ENCODE data around the gene HGS. TPM values are rescaled to one million over a fixed set of nuclear protein-coding genes. Genes with fewer than 3 reads are reported as not detected.

Gene HGS
- total RNA-seq, 4 donors from 2014 or later = 91.0 to 181 (median 107) TPM

DNA sequence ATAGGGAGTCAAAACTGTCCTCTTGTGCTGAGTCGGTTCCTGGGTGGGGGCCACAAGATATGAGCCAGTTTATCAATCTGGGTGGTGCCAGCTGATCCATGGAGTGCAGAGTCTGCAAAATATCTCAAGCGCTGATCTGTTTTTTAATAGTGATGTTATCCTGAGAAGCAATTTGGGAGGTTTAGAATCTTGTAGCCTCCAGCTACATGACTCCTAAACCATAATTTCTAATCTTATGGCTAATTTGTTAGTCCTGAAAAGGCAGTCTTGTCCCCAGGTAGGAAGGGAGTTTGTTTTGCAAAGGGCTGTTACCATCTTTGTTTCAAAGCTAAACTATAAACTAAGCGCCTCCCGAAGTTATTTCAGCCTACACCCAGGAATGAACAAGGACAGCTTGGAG, 45.1 kb upstream of the HGS start:
- no peaks in the 10 kb centered on the region for H3K36me3 ChIP-seq
- no peaks in the 10 kb centered on the region for H3K27me3 ChIP-seq
- no peak overlapping the region for H3K4me3 ChIP-seq
- WGBS = 45% methylated on average over 4 of the region's 4 CpGs
- peaks cover 31% of the 10 kb centered on the region for H3K4me1 ChIP-seq
- DNase-seq (ENCODE audit: low spot score in 2 of 2) = no peak
- TF ChIP-seq EP300 (IDR thresholded peaks at IDR 0.05) (no peak), POLR2AphosphoS5 (IDR thresholded peaks at IDR 0.05) (no peak), CTCF (IDR thresholded peaks at IDR 0.05) (no peak), POLR2A (IDR thresholded peaks at IDR 0.05) (no peak)
- no peak overlapping the region for H3K27ac ChIP-seq
- no peaks in the 10 kb centered on the region for H3K9me3 ChIP-seq

GRCh38 chr17:81640011-81640410, 43.8 kb upstream of the HGS start:
- Histone ChIP-seq H3K4me1 (peaks cover 20% of the 10 kb centered on the region), H3K27ac (no peak overlapping the region), H3K36me3 (no peaks in the 10 kb centered on the region), H3K4me3 (no peak overlapping the region), H3K27me3 (no peaks in the 10 kb centered on the region), H3K9me3 (no peaks in the 10 kb centered on the region)
- 91% methylated on average over 9 of the region's 9 CpGs for WGBS
- DNase-seq (ENCODE audit: low spot score in 2 of 2) = no peak
- TF ChIP-seq POLR2AphosphoS5 (IDR thresholded peaks at IDR 0.05) = no peak

- no peaks in the 10 kb centered on the region for H3K27me3 ChIP-seq
- H3K4me1 ChIP-seq = peaks cover 7% of the 10 kb centered on the region
- H3K4me3 ChIP-seq = no peak overlapping the region
- DNase-seq (ENCODE audit: low spot score in 2 of 2) = no peak
- no peaks in the 10 kb centered on the region for H3K9me3 ChIP-seq
- no peaks in the 10 kb centered on the region for H3K36me3 ChIP-seq
- no peak overlapping the region for H3K27ac ChIP-seq
- TF ChIP-seq CTCF (IDR thresholded peaks at IDR 0.05) (no peak), EP300 (IDR thresholded peaks at IDR 0.05) (no peak), POLR2AphosphoS5 (IDR thresholded peaks at IDR 0.05) (no peak), POLR2A (IDR thresholded peaks at IDR 0.05) (no peak)
- WGBS = 91% methylated on average over 8 of the region's 17 CpGs
Observed at GRCh38 chr17:81641825-81642489, 41.9 kb upstream of the HGS start.

- WGBS = 89% methylated on average over 15 of the region's 15 CpGs
- no peaks in the 10 kb centered on the region for H3K36me3 ChIP-seq
- TF ChIP-seq POLR2AphosphoS5 (IDR thresholded peaks at IDR 0.05) (no peak), EP300 (IDR thresholded peaks at IDR 0.05) (no peak), CTCF (IDR thresholded peaks at IDR 0.05) (no peak), POLR2A (IDR thresholded peaks at IDR 0.05) (no peak)
Observed at GRCh38 chr17:81644496-81644895, 39.3 kb upstream of the HGS start.

GRCh38 chr17:81644976-81645952, 38.5 kb upstream of the HGS start:
- H3K27me3 ChIP-seq = peaks cover 29% of the 10 kb centered on the region
- 82% methylated on average over 16 of the region's 29 CpGs for WGBS
- H3K27ac ChIP-seq = no peak overlapping the region
- no peaks in the 10 kb centered on the region for H3K9me3 ChIP-seq
- TF ChIP-seq CTCF (IDR thresholded peaks at IDR 0.05) = no peak
- no peak for TF ChIP-seq POLR2AphosphoS5 (IDR thresholded peaks at IDR 0.05)
- TF ChIP-seq EP300 (IDR thresholded peaks at IDR 0.05) = no peak
- H3K4me3 ChIP-seq = no peak overlapping the region
- no peak for DNase-seq (ENCODE audit: low spot score in 2 of 2)
- no peaks in the 10 kb centered on the region for H3K36me3 ChIP-seq
- H3K4me1 ChIP-seq = peaks cover 6% of the 10 kb centered on the region

More at GRCh38 chr17:81644496-81644895, 39.3 kb upstream of the HGS start:
- no peaks in the 10 kb centered on the region for H3K9me3 ChIP-seq
- H3K4me3 ChIP-seq = no peak overlapping the region
- peaks cover 6% of the 10 kb centered on the region for H3K4me1 ChIP-seq
- peaks cover 22% of the 10 kb centered on the region for H3K27me3 ChIP-seq
- no peak for DNase-seq (ENCODE audit: low spot score in 2 of 2)
- H3K27ac ChIP-seq = no peak overlapping the region
